Spleen (tissue), 11 donors: Measurements from ENCODE around the gene CELA1. TPM values are rescaled to one million over a fixed set of nuclear protein-coding genes. Genes with fewer than 3 reads are reported as not detected.
"Not testable (repeated sequence)": the region's sequence is repeated elsewhere in the genome, so short reads cannot be mapped to it uniquely, and the experiment has no call there.

Experiments
- DNase-seq: peaks from one replicate; pipeline ENCODE4 v3.0.0-alpha.2; 2020
- H3K27ac ChIP-seq, 8 donors: fragments of 200-600 bp; sonication (generic) in 7 of 8; 1 replicate in 4 of 8; 2 replicates in 4 of 8; pipeline versions ENCODE4 v1.5.0 to v1.8.0; 2016 to 2021; ENCODE audit warnings: inconsistent platforms in 4 of 8, mild to moderate bottlenecking in 4 of 8, moderate library complexity in 1 of 8
- H3K27me3 ChIP-seq, 7 donors: fragments of 200-600 bp; sonication (generic) in 6 of 7; replicated peaks in 1 of 7; 1 replicate in 4 of 7; 2 replicates in 3 of 7; pipeline versions ENCODE4 v1.5.0 to v1.8.0; 2016 to 2021; ENCODE audit warnings: inconsistent platforms in 3 of 7, mild to moderate bottlenecking in 1 of 7
- H3K36me3 ChIP-seq, 6 donors: fragments of 200-600 bp; sonication (generic) in 5 of 6; 1 replicate in 4 of 6; 2 replicates in 2 of 6; pipeline versions ENCODE4 v1.5.0 to v1.8.0; 2016 to 2021; ENCODE audit warnings: inconsistent platforms in 2 of 6
- H3K4me1 ChIP-seq, 6 donors: fragments of 200-600 bp; sonication (generic) in 5 of 6; 1 replicate in 3 of 6; 2 replicates in 3 of 6; pipeline versions ENCODE4 v1.5.0 to v1.8.0; 2016 to 2021; ENCODE audit warnings: inconsistent platforms in 3 of 6
- H3K4me3 ChIP-seq, 8 donors: fragments of 200-600 bp; sonication (generic) in 7 of 8; 1 replicate in 4 of 8; 2 replicates in 4 of 8; pipeline versions ENCODE4 v1.5.0 to v1.8.0; 2016 to 2021; ENCODE audit warnings: inconsistent platforms in 4 of 8, mild to moderate bottlenecking in 4 of 8, moderate library complexity in 2 of 8
- H3K9me3 ChIP-seq, 8 donors: fragments of 200-600 bp; sonication (generic) in 7 of 8; 1 replicate in 4 of 8; 2 replicates in 4 of 8; pipeline versions ENCODE4 v1.5.0 to v1.8.0; 2016 to 2021; ENCODE audit warnings: inconsistent platforms in 4 of 8
- POLR2A ChIP-seq, 3 donors: fragments of 450-650 bp; IDR thresholded peaks; one replicate each; pipeline ENCODE4 v1.5.1; 2017; ENCODE audit warnings: antibody characterized with exemption in 3 of 3, mild to moderate bottlenecking in 1 of 3
- POLR2AphosphoS5 ChIP-seq, 3 donors: sonication (generic); formaldehyde crosslinking; IDR thresholded peaks; one replicate each; pipeline ENCODE4 v1.5.1; 2017; ENCODE audit warnings: antibody characterized with exemption in 3 of 3
- WGBS, 5 donors: extraction: QIAGEN DNeasy Blood & Tissue Kit in 3 of 5; methylation state at CpG; one replicate each; pipeline versions ENCODE4 v1.1.5 to v1.1.7; 2013 to 2018; 5-methylcytosine and 5-hydroxymethylcytosine counted together
- intact Hi-C: fragments of 100-400 bp; cut with DNase I; formaldehyde crosslinking; loops from one replicate; pipeline ENCODE4 v1.15.0; 2023; ENCODE audit warnings: low total_unique reads
- polyA plus RNA-seq, 3 donors: library from polyadenylated mRNA; stranded (reverse); fragments of 200-250 nt; gene quantifications; one replicate each; pipeline ENCODE4 v1.2.1, GENCODE V29; 2013
- total RNA-seq, 7 donors: library from RNA; depleted of rRNA in 3 of 7; stranded (reverse); fragments of >200 nt in 3 of 7; fragmentation: NEBNext Ultra II Directional in 4 of 7; extraction: Animal tissue kit (Norgen Biotek cat#: 25700) in 4 of 7; gene quantifications; one replicate each; pipeline versions ENCODE4 v1.1.0 to v1.2.1, GENCODE V29; 2016 to 2021
- TF ChIP-seq, protein P1 (sequence below), 11 experiments: fragments of 200-600 bp in 7 of 11; fragments of 450-650 bp in 4 of 11; sonication (generic) in 4 of 11; IDR thresholded peaks in 8 of 11; conservative IDR thresholded peaks in 3 of 11; 1 replicate in 7 of 11; 2 replicates in 4 of 11; pipeline versions ENCODE4 v1.4.0 to v1.8.0; 2016 to 2021; ENCODE audit warnings: antibody characterized with exemption in 11 of 11, inconsistent platforms in 4 of 11, mild to moderate bottlenecking in 1 of 11
- donor health status: healthy with polysubstance abuse.
- donor health status: DM: no; HTN: no; CAD: no; lungs with moderate emphysema.
- donor health status: DM: no; HTN: no; CAD: no.
- donor health status: Bipolar disorder and iron deficiency.
- donor health status: healthy.
- donor health status: DM: no; HTN: no; CAD: no.
- donor health status: DM: yes; HTN: yes; CAD: no.

CELA1 gene
- total and polyA plus RNA-seq, 10 donors: 0.21 TPM; not detected in 9

DNA sequence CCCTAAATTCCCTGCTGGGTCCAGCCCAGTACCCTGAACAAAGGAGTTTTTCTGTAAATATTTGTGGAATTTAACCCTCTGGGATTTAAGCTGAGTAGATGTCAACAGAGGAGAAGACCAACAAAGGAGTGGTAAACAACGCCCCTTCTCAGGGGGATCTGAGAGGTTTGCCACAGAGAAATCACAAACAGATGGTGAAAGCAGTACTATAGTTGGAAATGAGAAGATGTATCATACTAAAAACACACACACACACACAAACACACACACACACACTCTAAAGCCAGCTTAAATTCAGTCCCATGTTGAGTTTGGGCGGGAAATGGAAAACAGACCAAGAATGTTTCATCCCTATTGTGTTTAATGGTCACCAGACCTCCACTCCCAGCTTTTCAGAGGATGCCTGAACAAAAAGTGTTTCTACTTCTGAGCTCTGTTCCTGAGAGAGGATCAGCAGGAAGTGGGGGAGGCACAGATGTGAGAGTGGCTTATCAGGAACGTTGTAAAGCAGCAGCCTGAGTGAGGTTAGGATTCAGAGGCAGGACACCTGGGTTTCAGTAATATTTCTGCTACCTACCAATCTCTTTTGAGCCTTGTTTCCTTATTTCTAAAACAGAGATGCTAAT, 25.7 kb downstream of the CELA1 start:
- Histone ChIP-seq H3K36me3 (peaks cover 0 to 15% (median 0%) of the 10 kb centered on the region in 6 donors), H3K4me1 (peaks cover 33 to 99% (median 75%) of the 10 kb centered on the region in 6 donors), H3K27ac (peak overlapping the region in 7 of 8 donors; percentile 37 to 99 (median 95)), H3K4me3 (peak overlapping the region in 4 of 8 donors; percentile 52 to 77 (median 58)), H3K9me3 (no peaks in the 10 kb centered on the region), H3K27me3 (no peaks in the 10 kb centered on the region)
- no peak for TF ChIP-seq POLR2A (IDR thresholded peaks at IDR 0.05)
- TF ChIP-seq, protein P1, sequence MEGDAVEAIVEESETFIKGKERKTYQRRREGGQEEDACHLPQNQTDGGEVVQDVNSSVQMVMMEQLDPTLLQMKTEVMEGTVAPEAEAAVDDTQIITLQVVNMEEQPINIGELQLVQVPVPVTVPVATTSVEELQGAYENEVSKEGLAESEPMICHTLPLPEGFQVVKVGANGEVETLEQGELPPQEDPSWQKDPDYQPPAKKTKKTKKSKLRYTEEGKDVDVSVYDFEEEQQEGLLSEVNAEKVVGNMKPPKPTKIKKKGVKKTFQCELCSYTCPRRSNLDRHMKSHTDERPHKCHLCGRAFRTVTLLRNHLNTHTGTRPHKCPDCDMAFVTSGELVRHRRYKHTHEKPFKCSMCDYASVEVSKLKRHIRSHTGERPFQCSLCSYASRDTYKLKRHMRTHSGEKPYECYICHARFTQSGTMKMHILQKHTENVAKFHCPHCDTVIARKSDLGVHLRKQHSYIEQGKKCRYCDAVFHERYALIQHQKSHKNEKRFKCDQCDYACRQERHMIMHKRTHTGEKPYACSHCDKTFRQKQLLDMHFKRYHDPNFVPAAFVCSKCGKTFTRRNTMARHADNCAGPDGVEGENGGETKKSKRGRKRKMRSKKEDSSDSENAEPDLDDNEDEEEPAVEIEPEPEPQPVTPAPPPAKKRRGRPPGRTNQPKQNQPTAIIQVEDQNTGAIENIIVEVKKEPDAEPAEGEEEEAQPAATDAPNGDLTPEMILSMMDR (IDR thresholded peaks at IDR 0.05 in 8 of 11, conservative IDR thresholded peaks at IDR 0.05 in 3 of 11): no peak
- TF ChIP-seq POLR2AphosphoS5 (IDR thresholded peaks at IDR 0.05): no peak
- intact Hi-C loops: no loop called here
- WGBS, 5 donors: 18 to 35% (median 27%) methylated on average over 3 of the region's 3 CpGs
- DNase-seq: no peak

DNA sequence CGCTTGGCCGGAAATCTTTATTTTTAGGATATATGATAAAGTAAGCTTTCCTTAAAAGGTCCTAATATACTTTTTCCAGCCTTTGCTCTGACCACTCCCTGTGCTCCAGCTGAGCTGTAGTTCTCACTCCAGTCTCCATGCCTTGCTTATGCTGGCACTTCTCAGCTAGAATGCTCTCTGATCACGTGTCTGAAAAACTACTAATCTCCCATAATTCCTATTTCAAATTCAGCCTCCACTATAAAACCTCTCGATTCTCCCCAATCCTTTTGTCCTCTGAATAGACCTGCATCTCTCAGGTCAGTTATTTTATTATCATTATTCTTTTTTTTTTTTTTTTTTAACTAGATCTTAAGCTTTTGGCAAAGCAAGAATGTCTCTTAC, 26.2 kb downstream of the CELA1 start:
- Histone ChIP-seq H3K4me1 (peaks cover 29 to 99% (median 70%) of the 10 kb centered on the region in 6 donors), H3K27me3 (no peaks in the 10 kb centered on the region), H3K9me3 (no peaks in the 10 kb centered on the region), H3K27ac (peak overlapping the region in 7 of 8 donors; percentile 37 to 99 (median 93)), H3K4me3 (peak overlapping the region in 1 of 8 donors; percentile 77), H3K36me3 (peaks cover 0 to 20% (median 0%) of the 10 kb centered on the region in 6 donors)
- 80 to 88% (median 82%) methylated on average over 4 of the region's 4 CpGs for WGBS, 5 donors
- intact Hi-C loops: no loop called here
- DNase-seq: no peak
- TF ChIP-seq POLR2AphosphoS5 (IDR thresholded peaks at IDR 0.05): no peak
- no peak for TF ChIP-seq POLR2A (IDR thresholded peaks at IDR 0.05)
- TF ChIP-seq, protein P1 (IDR thresholded peaks at IDR 0.05 in 8 of 11, conservative IDR thresholded peaks at IDR 0.05 in 3 of 11): no peak

DNA sequence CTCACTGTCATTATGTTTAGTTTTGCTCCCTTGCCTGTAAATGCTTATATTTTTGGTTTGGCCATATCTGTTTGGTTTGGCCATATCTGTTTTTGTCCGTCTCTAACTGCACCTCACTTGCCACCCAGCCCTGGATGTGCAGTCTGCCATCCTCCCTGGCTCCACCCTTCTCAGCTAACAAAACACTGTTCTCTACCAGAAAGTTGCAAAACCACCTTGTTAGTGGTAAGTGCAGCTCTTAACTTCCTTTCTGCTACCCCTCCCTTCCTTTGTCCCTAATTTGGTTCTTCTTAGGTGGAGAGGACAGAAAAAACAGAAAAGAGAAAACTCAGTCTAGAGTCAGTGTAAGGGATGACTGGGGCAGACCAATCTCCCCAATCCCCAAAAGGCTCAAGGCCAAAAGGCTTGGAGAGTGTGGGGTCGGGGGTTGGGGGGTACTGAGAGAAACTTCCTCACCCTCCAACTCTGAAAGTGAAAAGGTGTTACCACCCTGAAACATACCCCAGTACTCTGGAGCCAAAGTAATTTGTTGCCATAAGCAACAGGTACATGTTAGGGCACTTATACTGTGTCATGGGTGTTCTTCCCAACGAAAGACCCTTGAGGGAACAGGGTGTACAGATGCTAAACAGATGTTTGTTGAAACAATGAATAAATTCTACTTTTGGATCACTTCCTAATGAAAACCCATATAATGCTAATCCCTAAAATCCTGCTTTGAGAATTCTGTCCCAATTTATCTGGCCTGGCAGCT, 27.5 kb downstream of the CELA1 start:
- TF ChIP-seq, protein P1 (IDR thresholded peaks at IDR 0.05 in 8 of 11, conservative IDR thresholded peaks at IDR 0.05 in 3 of 11): no peak
- peak in 1 of 3 donors; percentile 82 for TF ChIP-seq POLR2AphosphoS5 (IDR thresholded peaks at IDR 0.05)
- TF ChIP-seq POLR2A (IDR thresholded peaks at IDR 0.05): no peak
- 17 to 43% (median 43%) methylated on average over 3 of the region's 3 CpGs for WGBS, 5 donors
- peak overlapping the region in 2 of 8 donors; percentile 3 to 46 for H3K4me3 ChIP-seq
- H3K9me3 ChIP-seq: no peaks in the 10 kb centered on the region
- intact Hi-C loops: no loop called here
- peak; percentile 80 for DNase-seq
- no peaks in the 10 kb centered on the region for H3K27me3 ChIP-seq
- peaks cover 0 to 32% (median 0%) of the 10 kb centered on the region in 6 donors for H3K36me3 ChIP-seq
- peak overlapping the region; percentile 51 to 99 (median 88) for H3K27ac ChIP-seq
- peaks cover 21 to 87% (median 57%) of the 10 kb centered on the region in 6 donors for H3K4me1 ChIP-seq

DNA sequence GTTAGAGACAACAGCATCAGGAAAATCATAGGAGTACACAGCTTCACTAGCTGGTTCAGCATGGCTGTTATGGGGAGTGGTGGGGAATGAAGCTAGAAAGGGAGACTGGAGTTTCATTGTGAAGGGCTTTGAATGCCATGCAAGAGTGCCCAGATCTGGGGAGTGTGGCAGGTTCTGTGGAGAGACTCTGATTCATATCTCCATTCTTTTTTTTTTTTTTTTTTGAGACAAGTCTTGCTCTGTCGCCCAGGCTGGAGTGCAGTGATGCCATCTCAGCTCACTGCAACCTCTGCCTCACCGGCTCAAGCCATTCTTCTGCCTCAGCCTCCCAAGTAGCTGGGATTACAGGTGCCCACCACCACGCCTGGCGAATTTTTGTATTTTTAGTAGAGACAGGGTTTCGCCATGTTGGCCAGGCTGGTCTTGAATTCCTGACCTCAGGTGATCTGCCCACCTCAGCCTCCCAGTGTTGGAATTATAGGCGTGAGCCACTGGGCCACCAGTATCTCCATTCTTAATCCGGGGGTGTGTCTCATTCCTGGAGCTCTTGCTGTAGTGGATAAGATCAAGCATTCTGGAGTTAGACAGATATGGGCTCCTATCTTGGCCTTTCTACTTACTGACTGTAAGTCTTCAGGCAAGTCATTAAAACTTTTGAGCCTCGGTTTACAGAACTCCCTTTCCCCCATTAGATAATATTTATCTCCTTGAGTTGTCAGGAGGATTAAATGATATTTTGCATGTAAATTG, 28.2 kb downstream of the CELA1 start:
- Histone ChIP-seq H3K4me1 (peaks cover 20 to 84% (median 58%) of the 10 kb centered on the region in 6 donors), H3K27ac (peak overlapping the region; percentile 51 to 99 (median 88)), H3K4me3 (peak overlapping the region in 2 of 8 donors; percentile 3 to 46), H3K36me3 (peaks cover 0 to 40% (median 3%) of the 10 kb centered on the region in 6 donors)
- H3K9me3 ChIP-seq, intact Hi-C loops, H3K27me3 ChIP-seq, DNase-seq: not testable (repeated sequence)
- WGBS, 5 donors: 84 to 88% (median 86%) methylated on average over 8 of the region's 8 CpGs
